Kidney glomerular epithelial cell (primary cell): Measurements from ENCODE around the gene PHB1.
"Not testable (repeated sequence)": the region's sequence is repeated elsewhere in the genome, so short reads cannot be mapped to it uniquely, and the experiment has no call there.

Source experiments
- DNase-seq: peaks from one replicate; lab custom pipeline; 2025; lab: John Stamatoyannopoulos, UW

Gene PHB1

DNA sequence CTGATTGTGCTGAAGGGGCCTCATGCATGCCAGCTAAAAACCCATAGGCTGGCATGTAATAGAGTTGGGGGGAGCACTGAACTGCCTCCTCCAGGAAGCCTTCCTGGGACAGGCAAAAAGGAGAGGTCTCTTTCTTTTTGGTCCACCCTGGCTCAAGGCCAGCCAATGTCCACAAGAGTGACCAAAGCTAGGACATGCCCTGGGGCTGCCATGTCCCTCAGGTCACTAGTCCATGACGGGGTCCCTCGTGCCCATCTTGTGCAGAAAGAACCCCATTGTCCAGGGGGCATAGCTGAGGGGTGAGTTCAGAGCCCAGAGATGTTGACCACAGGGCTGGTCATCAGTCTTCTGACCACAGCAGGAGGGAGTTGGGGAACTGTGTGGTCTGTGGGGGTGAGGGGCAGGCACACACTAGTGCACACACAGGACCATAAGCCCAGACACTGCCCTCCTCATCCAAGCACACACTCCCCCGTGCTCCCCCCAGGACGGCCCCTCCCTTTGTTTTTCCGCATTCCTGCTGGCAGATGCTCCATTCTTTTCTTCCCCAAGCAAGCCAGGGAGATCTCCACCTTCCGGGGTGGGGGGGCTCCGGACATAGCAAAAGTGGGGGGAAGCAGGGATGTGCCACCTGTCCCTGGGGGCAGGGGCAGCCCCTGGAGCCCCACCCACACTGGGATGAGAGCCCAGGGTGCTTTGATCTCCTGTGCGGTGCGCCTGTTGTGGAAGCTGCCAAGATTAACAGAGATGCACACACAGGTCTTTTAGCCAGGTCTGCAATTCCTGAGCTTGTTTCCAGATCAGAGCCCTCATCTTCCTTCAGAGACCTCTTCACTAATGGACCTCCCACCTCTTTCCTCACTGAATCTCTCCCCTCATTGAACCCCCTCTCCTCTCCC lies 25.2 kb upstream of the PHB1 start:
- peak; percentile 93 for DNase-seq

DNA sequence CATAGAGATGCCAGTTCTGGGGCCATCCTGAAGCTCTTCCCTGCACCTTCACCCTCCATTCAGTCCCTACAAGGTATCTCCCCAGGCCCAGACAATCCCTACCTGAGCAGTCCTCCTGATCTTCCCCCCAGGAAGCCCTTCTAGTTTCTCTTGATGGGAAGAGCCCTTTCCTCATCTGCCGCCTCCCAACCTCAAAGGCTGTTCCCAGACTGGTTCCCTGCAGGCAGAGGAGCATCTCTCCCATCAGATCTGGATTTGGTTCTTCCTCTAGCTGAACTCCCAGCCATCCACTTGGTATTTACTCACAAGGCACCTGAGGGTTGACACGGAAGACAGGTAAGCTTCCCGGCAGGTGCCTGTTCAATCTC lies 24.6 kb upstream of the PHB1 start:
- no peak for DNase-seq

DNA sequence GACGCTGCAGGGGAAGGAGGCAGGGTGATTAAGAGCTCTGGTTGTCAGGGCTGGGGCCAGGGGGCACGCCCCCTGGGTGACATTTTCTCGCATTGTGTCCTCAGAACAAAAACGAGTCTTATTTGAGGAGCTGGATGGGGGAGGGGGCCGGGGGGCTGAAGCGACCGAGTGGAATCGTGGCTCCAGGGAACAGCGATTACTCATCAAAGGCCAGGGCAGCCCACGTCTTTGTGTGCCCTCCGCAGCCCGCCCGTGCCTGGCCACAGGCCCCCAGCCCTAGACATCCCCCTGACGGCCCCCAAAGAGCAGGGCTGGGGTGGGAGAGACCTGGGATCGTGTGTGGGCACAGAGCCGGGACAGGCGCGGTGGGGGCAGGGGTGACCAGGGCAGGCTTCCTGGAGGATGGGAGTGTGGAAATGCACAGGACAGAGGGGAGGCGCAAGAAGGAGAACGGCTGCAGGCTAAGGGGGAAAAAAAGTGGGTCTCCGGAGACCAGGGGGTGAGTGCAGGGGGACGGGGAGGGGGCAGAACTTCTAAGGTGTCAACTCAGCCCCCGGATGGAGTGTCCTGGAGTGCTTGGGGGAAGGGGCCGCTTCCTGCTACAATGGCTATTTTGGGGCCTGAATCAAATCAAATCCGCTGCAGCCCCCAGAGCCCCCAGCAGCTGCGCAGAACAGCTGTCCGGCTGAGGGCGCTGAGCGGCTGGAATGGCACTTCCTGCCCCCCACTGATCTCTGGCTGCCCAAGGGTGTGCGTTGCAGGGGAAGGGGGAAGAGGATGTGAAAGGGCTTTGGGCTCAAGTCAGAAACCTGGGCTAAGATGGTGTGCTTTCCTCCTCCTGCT lies 24.0 kb upstream of the PHB1 start:
- no peak for DNase-seq

DNA sequence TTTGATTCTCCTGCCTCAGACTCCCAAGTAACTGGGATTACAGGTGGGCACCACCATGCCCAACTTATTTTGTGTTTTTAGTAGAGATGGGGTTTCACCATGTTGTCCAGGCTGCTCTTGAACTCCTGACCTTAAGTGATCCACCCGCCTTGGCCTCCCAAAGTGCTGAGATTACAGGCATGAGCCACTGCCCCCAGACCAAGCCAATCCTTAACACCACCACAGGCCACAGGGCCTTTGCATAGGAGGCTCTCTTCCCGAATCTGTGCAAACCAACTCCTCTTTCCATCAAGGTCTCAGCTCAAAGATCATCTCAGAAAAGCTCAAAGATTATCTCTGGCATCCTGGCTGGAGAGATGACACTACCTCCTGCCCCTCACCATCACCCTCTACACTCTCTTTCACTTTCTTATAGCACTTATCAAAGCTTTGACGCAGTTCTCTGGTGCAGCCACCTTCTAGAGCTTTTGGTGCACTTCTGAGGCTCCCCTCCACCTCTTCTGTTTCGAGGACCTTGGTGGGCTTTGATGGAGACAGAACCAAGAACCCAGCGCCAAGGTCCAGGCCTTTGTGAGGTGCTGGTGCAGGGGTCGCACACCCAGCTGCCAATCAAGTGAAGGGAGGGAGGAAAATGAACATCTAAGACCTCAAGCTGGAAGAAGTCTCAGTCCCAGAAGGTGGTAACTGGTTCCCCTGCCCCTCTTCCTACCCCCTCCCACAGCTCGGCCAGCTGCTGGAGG lies 23.2 kb upstream of the PHB1 start:
- no peak for DNase-seq

DNA sequence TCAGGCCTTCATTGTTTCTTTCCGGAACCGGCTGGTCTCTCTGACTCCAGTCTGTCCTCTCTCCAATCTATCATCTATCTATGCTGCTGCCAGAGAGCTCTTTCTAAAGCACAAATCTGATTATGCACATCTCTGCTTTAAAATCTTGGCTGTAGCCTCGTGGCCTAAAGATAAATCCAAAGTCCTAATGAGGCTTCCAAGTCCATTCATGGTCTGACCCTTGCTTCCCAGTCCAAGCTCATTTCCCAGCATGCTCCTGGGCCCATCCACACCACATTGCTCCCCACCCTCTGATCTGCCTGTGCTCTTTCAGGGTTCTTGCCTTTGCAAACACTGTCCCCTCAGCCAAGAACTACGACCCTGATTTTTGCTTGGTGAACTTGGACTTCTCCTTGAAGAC lies 21.5 kb upstream of the PHB1 start:
- no peak for DNase-seq

DNA sequence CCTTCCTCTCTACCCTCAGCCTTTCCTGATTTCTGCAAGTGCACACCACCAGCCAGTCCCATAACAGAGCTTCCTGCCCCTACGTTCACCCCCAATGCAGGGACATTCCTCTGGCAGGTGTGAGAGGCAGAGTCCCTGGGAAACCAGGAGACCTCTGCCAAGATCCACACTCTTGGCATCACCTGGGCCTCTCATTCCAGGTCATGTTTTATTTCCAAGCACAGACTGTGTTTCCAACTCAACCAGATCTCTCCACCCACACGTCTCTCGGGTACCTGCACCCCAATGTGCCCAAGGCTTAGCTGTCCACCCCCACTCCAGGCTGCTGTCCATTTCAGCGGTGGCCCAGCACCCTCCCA lies 21.0 kb upstream of the PHB1 start:
- no peak for DNase-seq

DNA sequence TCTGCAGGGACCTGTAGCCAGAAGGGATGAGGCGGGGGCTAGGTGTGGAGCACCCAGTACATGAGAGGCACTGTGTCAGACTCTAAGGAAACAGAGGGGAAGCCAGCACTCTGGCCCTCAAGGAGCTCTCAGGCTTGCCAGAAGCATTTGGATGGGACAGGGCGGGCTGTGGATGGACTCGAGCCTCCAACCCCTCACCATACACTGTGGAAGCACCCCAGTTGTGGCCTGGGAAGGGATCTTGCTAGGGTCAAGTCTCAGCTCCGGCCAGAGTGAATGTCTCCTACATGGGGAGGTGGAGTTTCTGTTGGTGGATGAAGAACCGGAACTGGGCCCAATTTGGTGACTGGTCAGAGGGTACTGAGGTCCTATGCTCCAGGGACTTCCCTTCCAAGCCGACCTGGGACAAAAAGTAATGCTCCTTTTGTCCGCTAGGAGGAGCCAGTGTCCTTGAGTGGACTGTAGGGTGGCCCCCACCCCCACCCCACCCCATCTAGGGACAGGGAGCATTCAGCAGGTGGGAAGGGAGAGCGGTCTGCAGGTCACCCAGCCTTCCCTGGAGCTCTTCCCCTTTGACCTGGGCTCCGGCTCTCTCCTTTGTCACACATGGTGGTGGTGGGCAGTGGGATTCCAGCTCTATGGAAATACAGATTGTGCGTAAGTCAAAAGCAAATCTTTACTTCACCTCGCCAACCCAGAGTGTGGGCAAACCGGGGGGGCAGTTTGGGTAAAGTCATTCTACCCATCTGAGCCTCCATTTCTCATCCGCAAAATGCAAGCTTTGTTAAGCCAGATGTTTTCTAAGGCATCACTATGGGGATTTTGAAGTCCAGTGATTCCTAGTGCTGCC lies 20.4 kb upstream of the PHB1 start:
- peak; percentile 51 for DNase-seq

DNA sequence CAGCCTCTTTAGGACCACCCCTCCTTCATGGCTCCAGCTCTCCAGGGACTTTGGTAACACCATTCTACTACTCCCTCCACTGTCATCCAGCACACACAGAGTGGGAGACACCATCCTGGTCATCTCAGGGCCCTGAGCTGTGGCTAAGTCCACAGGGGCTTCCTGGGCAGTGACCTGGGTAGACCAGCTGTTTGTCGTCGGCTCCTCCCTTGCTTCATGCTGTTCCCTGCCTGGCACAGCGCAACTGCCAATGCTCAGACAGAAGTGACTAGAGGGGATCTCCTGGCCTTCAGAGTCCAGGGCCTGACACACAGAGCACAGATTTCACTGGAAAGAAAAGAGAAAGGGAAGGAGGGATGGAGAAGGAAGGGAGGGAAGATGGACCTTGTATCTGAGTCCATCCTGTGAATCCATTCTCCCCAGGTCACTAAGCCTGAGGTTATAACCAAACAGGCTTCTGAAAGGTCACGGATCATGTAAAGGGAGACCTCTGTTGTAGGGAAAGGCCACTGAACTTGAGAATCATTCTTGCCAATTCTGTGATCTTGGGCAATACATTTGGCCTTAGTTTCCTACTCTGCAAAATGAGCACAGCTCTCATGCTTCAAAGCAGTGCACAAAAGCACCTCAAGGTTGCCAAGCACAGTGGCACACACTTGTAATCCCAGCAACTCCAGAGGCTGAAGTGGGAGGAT lies 18.5 kb upstream of the PHB1 start:
- no peak for DNase-seq

DNA sequence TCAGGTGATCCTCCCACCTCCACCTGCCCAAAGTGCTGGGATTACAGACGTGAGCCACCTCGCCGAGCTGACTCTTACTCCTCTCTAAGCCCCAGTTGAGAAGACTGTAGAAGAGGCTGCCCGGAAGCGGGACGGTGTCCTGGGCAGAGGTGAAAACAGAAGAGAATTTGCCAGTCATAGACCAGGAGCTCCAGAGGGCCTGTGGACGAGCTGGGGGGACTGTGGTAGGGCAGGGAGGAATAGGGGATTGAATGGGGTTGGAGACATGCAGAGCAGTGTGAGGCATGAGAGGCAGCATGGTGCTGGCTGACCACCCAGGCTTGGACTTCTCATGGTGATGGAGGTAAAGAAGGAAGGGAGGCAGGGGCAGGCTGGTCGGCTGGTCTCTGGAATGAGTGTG lies 17.1 kb upstream of the PHB1 start:
- no peak for DNase-seq

DNA sequence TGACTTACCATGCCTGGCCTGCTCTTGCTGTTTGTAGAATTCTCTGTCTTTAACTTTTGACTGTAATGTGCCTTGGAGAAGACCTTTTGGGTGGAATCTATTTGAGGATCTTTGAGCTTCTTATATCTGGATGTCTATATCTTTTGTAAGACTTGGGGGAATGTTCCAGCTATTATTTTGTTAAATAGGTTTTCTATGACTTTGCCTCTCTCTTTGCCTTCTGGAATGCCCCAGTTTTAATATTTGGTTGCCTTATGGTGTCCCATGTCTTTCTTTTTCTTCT lies 10.3 kb upstream of the PHB1 start:
- DNase-seq: no peak

DNA sequence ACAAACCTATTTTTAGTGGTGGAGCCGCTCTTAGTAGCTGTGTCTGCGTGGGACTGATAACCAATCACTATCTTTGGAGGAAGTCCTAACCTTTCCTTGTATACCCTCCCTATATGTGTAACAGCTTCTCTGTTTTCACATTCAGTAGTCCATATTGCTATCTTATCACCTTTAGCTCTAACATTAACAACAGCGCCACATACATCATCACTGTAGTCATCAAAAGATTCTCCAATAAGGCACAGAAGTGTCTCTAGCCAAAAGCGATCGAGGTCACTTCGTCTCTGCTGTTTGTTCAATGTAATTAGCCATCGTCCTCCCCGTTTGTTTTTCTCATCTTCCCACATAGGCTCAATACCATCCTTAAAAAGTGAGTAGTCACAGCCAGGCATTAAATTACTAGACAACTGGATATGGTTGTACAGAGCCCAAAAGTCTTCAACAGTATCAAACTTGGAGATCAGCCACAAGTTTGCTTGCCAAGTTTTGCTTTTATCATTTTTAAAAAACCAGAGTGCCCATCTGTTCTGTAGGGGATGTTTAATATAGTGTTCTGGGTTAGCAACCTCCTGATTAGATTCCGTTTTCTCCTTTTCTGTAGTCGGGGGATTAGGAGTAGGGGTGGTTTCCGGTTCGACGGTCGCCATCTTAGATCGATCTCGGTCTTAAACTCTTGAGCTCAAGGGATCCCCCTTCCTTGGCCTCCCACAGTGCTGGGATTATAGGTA lies 9.8 kb upstream of the PHB1 start:
- DNase-seq: not testable (repeated sequence)

DNA sequence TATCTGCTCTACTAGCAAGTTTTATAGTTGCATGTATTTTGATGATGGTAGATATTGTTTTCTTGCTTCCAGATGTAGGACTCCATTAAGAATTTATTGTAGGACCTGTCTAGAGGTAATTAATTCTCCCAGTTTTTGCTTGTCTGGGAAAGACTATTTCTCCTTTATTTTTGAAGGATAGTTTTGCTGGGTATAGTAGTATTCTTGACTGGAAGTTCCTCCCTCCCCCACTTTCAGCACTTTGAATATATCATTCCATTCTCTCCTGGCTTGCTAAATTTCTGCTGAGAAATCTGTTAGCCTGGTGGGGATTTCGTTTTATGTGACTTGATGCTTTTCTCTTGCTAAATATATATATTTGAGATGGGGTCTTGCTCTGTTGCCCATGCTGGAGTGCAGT lies 8.0 kb upstream of the PHB1 start:
- no peak for DNase-seq

DNA sequence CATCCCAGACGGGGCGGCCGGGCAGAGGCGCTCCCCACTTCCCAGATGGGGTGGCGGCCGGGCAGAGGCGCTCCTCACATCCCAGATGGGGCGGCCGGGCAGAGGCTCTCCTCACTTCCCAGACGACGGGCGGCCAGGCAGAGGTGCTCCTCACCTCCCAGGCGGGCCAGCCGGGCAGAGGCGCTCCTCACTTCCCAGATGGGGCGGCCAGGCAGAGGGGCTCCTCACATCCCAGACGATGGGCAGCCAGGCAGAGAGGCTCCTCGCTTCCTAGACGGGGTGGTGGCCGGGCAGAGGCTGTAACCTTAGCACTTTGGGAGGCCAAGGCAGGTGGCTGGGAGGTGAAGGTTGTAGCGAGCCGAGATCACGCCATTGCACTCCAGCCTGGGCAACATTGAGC lies 5.1 kb upstream of the PHB1 start:
- not testable (repeated sequence) for DNase-seq

DNA sequence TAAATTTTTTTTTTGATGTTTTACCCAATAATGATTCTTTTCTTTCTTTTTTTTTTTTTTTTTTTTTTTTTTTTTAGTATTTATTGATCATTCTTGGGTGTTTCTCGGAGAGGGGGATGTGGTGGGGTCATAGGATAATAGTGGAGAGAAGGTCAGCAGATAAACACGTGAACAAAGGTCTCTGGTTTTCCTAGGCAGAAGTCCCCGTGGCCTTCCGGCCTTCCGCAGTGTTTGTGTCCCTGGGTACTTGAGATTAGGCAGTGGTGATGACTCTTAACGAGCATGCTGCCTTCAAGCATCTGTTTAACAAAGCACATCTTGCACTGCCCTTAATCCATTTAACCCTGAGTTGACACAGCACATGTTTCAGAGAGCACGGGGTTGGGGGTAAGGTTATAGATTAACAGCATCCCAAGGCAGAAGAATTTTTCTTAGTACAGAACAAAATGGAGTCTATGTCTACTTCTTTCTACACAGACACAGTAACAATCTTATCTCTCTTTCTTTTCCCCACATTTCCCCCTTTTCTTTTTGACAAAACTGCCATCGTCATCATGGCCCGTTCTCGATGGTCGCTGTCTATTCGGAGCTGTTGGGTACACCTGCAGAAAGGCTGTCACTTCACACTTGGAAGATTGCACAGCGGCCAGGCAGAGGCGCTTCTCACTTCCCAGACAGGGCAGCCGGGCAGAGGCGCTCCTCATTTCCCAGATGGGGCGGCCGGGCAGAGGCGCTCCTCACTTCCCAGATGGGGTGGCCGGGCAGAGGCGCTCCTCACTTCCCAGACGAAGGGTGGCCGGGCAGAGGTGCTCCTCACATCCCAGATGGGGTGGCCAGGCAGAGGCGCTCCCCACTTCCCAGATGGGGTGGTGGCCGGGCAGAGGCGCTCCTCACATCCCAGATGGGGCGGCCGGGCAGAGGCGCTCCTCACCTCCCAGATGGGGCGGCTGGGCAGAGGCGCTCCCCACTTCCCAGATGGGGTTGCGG lies 4.4 kb upstream of the PHB1 start:
- DNase-seq: not testable (repeated sequence)

DNA sequence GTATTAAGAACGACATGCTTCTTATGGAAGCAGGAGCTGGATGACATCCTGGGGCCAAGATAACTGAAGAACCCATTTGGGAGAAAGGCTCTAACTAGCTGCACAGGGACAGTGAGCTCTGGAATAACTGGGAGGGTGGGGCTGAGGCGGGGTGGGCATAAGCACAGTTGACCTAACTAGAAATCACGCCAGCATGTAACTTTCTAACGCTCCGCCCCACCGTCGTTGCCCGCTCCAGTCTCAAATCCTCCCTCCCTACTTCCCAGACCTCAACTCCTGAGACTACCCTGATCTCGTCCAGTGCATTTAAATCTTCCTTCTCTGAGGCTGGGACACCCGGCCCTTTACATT lies 436 bp downstream of the PHB1 start:
- DNase-seq: no peak

DNA sequence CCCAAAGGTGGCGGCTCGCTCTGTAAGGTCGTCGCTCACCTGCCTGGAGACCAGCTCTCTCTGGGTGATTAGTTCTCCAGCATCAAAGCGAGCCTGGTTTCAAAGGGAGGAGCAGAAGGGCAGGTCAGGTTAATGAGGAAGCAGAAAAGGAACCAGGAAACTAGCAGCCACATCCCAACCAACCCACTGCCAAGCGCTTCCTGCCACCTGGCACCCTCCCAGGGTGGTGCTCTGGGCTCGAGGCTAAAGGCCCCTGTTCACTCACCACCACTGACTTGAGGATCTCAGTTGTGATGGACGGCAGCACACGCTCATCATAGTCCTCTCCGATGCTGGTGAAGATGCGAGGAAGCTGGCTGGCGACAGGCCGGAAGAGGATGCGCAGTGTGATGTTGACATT lies 5.6 kb downstream of the PHB1 start:
- no peak for DNase-seq

DNA sequence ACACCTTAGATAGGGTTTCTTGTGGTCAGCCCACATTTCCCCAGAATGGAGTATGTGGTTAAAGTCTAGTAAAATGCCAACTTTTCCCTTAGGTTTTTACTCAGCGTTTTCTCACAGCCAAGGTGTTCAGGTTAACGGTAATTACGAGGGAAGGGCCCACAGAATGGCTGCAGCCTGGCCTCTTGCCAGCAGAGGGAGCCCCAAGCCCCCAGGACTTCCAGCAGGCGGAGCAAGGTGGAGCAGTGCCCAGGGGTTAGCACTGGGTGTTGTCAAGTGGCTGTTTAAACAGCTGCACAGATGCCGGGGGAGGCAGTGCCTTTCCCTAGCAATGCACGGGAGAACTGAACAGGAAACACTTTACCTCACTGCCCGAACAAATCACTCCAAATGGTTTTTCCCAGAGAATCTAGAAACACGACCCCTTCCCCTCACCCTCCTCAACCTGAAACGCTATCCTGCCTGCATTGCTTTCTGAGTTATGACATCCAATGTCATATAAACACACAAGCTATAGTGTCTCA lies 6.6 kb downstream of the PHB1 start:
- DNase-seq: peak; percentile 28

DNA sequence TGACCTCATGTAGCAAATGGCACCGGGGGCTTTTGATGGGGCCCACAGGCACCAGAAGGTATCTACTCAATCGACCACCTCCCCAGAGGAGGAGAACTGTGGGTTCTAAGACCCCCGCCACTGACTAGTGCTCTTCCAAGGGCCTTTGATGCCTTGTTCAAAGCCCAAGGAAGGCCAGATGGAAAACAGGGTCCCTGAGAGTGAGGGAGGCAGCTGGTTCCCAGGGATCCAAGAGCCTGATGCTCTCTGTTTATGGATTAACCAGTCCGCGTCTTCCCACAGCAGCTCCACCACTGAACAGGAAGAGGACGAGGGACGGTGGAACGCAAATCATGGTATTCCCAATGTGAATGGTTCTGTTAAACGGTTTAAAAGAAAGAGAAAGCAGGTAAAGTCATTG lies 7.6 kb downstream of the PHB1 start:
- DNase-seq: no peak

DNA sequence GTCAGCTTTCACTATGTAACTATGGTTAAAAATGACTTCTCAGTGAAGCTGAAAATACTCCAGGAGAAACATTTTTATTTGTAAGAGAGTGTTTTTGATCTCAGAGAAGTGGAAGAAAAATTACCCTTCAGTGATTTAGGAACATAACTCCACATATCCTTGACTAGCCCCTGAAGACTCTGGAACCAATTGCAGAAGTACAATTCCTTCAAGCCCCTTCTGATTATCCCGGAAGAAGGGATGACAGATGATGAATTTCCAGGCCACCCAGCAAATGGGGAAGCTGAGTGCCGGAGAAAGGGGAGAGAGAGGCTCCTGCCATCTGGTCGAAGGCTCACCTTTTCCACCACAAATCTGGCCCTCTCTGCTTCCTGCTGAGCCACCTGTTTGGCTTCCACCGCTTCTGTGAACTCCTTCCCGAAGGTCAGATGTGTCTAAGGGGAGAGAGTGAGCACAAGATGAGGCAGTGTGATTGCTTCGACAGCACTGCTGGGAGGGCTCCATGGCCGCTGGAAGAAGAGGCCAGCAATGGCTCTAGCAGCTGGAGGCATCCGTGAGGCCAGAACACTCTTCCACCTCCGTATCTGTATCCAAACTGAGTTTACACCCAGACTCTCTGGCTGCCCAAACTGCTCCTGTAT lies 8.1 kb downstream of the PHB1 start:
- no peak for DNase-seq
